ENCODE measurements around the gene RPL19.

Gene RPL19

GRCh38 chr17:39158623-39159022 lies 41.5 kb upstream of the RPL19 start:
- TF ChIP-seq CTCF (IDR thresholded peaks at IDR 0.05), result no peak

GRCh38 chr17:39161962-39162361 lies 38.1 kb upstream of the RPL19 start:
- TF ChIP-seq CTCF (IDR thresholded peaks at IDR 0.05), result no peak

- peak; percentile 80 for TF ChIP-seq CTCF (IDR thresholded peaks at IDR 0.05)
Measured at GRCh38 chr17:39164675-39165143, 35.4 kb upstream of the RPL19 start.

GRCh38 chr17:39165178-39165840 lies 34.8 kb upstream of the RPL19 start:
- TF ChIP-seq CTCF (IDR thresholded peaks at IDR 0.05), result no peak

GRCh38 chr17:39165841-39166349 lies 34.2 kb upstream of the RPL19 start, which contains the start of gene ARL5C:
ARL5C (minus strand) TSS chr17:39166161; CDS start chr17:39165760, 401 bp downstream.
- no peak for TF ChIP-seq CTCF (IDR thresholded peaks at IDR 0.05)

- TF ChIP-seq CTCF (IDR thresholded peaks at IDR 0.05), result no peak
Measured at GRCh38 chr17:39166437-39167335, 33.4 kb upstream of the RPL19 start.

GRCh38 chr17:39167476-39167875 lies 32.6 kb upstream of the RPL19 start:
- TF ChIP-seq CTCF (IDR thresholded peaks at IDR 0.05), result no peak

All from LNCAP (cell line).